ENCODE results near the gene CDC23.

GRCh38 chr5:138138949-138139780 is 74.0 kb downstream of the CDC23 start, which contains the start of gene NME5:
- TF ChIP-seq CTCF (IDR thresholded peaks at IDR 0.05): no peak
- TF ChIP-seq POLR2AphosphoS5 (IDR thresholded peaks at IDR 0.05): peak in 1 of 4 donors; percentile 11
- TF ChIP-seq POLR2A (IDR thresholded peaks at IDR 0.05): no peak
- TF ChIP-seq EP300 (IDR thresholded peaks at IDR 0.05): no peak
